Mesendoderm (in vitro differentiated cells): ENCODE results near the gene ACACA.
A peak's percentile ranks its signal among the peaks of the same experiment; 100 is the strongest.

ENCODE experiments used
- DNase-seq: peaks from one replicate; pipeline ENCODE4 v3.0.0; 2013
- H2AK5ac ChIP-seq: 2 replicates; pipeline ENCODE4 v1.6.1; 2013; ENCODE audit warnings: low read length, inconsistent platforms
- H2BK120ac ChIP-seq: 2 replicates; pipeline ENCODE4 v1.6.1; 2013; ENCODE audit warnings: low read depth, mild to moderate bottlenecking, low read length, moderate library complexity, mixed read lengths
- H2BK15ac ChIP-seq: replicated peaks from 2 replicates; pipeline ENCODE4 v1.6.1; 2013; ENCODE audit warnings: low read depth, mild to moderate bottlenecking, moderate library complexity
- H2BK5ac ChIP-seq: 2 replicates; pipeline ENCODE4 v1.6.1; 2013; ENCODE audit warnings: low read length, inconsistent platforms
- H3K18ac ChIP-seq: 2 replicates; pipeline ENCODE4 v1.6.1; 2013; ENCODE audit warnings: mild to moderate bottlenecking, low read length, mixed read lengths
- H3K23ac ChIP-seq: one replicate; pipeline ENCODE4 v1.6.1; 2013; ENCODE audit warnings: low read length
- H3K27ac ChIP-seq: 2 replicates; pipeline ENCODE4 v1.5.1; 2013; ENCODE audit warnings: low read depth, mild to moderate bottlenecking, inconsistent platforms, low read length, moderate library complexity
- H3K27me3 ChIP-seq: 2 replicates; pipeline ENCODE4 v1.6.1; 2013; ENCODE audit warnings: low read length, control low read depth, mild to moderate bottlenecking, inconsistent platforms; ENCODE audit not compliant: insufficient read depth, poor library complexity
- H3K36me3 ChIP-seq: 2 replicates; pipeline ENCODE4 v1.6.1; 2013; ENCODE audit warnings: low read length, inconsistent platforms; ENCODE audit not compliant: control insufficient read depth, insufficient read depth
- H3K4ac ChIP-seq: one replicate; pipeline ENCODE4 v1.6.1; 2013; ENCODE audit warnings: low read depth, mild to moderate bottlenecking, low read length, moderate library complexity
- H3K4me1 ChIP-seq: 2 replicates; pipeline ENCODE4 v1.6.1; 2013; ENCODE audit warnings: low read depth, low read length, inconsistent platforms; ENCODE audit not compliant: control insufficient read depth
- H3K4me2 ChIP-seq: 2 replicates; pipeline ENCODE4 v1.6.1; 2013; ENCODE audit warnings: low read length
- H3K4me3 ChIP-seq: 2 replicates; pipeline ENCODE4 v1.5.1; 2013; ENCODE audit warnings: mild to moderate bottlenecking, low read length
- H3K56ac ChIP-seq: one replicate; pipeline ENCODE4 v1.6.1; 2013; ENCODE audit warnings: low read length
- H3K79me1 ChIP-seq: 2 replicates; pipeline ENCODE4 v1.6.1; 2013; ENCODE audit warnings: low read length, inconsistent platforms
- H3K79me2 ChIP-seq: 2 replicates; pipeline ENCODE4 v1.6.1; 2013; ENCODE audit warnings: mild to moderate bottlenecking, low read length; ENCODE audit not compliant: control insufficient read depth, insufficient read depth
- H3K9ac ChIP-seq: 2 replicates; pipeline ENCODE4 v1.6.1; 2013; ENCODE audit warnings: low read length, inconsistent platforms
- H4K5ac ChIP-seq: one replicate; pipeline ENCODE4 v1.6.1; 2013; ENCODE audit warnings: low read length
- H4K8ac ChIP-seq: one replicate; pipeline ENCODE4 v1.6.1; 2013; ENCODE audit warnings: low read depth, mild to moderate bottlenecking, control low read depth, low read length, moderate library complexity
- WGBS: extraction: QIAGEN DNeasy Blood & Tissue Kit; methylation state at CpG from one replicate; pipeline ENCODE4 v1.1.7; 2013; ENCODE audit warnings: low lambda C conversion rate, missing lambda C conversion rate; ENCODE audit not compliant: insufficient coverage; ENCODE audit errors: extremely low coverage; 5-methylcytosine and 5-hydroxymethylcytosine counted together

Gene ACACA

GRCh38 chr17:37135576-37135975 lies 271.1 kb downstream of the ACACA start:
- Histone ChIP-seq H3K36me3 (no peaks in the 10 kb centered on the region), H3K4ac (no peak overlapping the region), H2BK15ac (no peak overlapping the region), H3K23ac (no peak overlapping the region), H4K8ac (peak overlapping the region; percentile 28), H4K5ac (no peak overlapping the region), H3K27me3 (no peaks in the 10 kb centered on the region), H3K27ac (no peak overlapping the region), H2BK5ac (no peak overlapping the region), H3K4me3 (no peak overlapping the region), H3K18ac (no peak overlapping the region), H3K4me1 (no peaks in the 10 kb centered on the region), H3K56ac (no peak overlapping the region), H3K9ac (no peak overlapping the region), H3K79me1 (no peaks in the 10 kb centered on the region), H2AK5ac (no peak overlapping the region), H2BK120ac (no peak overlapping the region), H3K79me2 (no peaks in the 10 kb centered on the region), H3K4me2 (no peak overlapping the region)
- DNase-seq: no peak
- WGBS: no CpG with 5 or more reads among the region's 2 CpGs

DNA sequence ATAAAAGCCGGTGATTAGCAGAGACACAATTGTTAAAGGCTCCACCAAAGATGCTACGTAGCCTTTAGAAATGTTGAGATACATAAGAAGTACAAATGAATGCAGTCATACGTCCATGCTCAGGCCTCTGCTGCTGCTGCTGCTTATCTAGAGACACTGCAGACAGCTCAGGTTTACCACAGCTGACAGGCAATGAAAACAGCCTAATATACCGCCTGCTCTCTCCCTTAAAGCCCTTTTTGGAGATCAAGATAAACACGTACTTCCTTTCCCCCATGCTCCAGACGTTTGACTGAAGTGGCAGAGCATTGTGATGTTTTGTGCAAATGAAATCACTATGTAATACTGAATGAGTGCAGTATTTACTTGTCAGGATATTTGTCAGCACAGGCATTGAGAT lies 272.6 kb downstream of the ACACA start:
- DNase-seq: no peak

DNA sequence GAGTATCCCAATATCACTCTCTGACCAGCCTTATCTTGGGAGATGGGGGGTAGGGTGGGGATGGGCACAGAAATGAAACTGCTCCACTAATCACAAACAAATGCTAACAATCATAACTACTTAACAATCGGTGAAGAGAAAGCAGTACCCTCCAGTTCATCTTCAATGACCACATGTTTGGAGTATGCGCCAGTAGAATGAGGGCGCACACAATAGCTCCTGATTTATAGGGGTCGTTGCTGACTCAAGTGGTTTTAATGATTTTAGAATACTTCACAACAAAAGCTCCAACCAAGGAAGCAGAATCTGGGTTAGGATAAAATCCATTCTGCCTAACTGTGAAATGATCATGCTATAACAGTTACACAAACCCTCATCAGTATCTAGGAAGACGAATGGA lies 273.5 kb downstream of the ACACA start:
- H3K4ac ChIP-seq: no peak overlapping the region
- H2BK5ac ChIP-seq: no peak overlapping the region
- H2AK5ac ChIP-seq: no peak overlapping the region
- no peak overlapping the region for H3K9ac ChIP-seq
- no peaks in the 10 kb centered on the region for H3K79me1 ChIP-seq
- DNase-seq: no peak
- H3K4me2 ChIP-seq: no peak overlapping the region
- no peak overlapping the region for H2BK120ac ChIP-seq
- H3K4me1 ChIP-seq: no peaks in the 10 kb centered on the region
- no peak overlapping the region for H3K23ac ChIP-seq
- no peak overlapping the region for H4K5ac ChIP-seq
- H4K8ac ChIP-seq: no peak overlapping the region
- H3K4me3 ChIP-seq: no peak overlapping the region
- no peaks in the 10 kb centered on the region for H3K27me3 ChIP-seq
- WGBS: no CpG with 5 or more reads among the region's 5 CpGs
- no peak overlapping the region for H3K56ac ChIP-seq
- no peak overlapping the region for H2BK15ac ChIP-seq
- peaks cover 2% of the 10 kb centered on the region for H3K36me3 ChIP-seq
- no peak overlapping the region for H3K18ac ChIP-seq
- no peaks in the 10 kb centered on the region for H3K79me2 ChIP-seq
- no peak overlapping the region for H3K27ac ChIP-seq

More for the DNA sequence above, 272.6 kb downstream of the ACACA start:
- Histone ChIP-seq H3K4me3 (no peak overlapping the region), H3K9ac (no peak overlapping the region), H3K27me3 (no peaks in the 10 kb centered on the region), H3K18ac (no peak overlapping the region), H3K27ac (no peak overlapping the region), H4K5ac (no peak overlapping the region), H3K79me1 (no peaks in the 10 kb centered on the region), H2BK120ac (no peak overlapping the region), H3K4me2 (no peak overlapping the region), H2BK5ac (no peak overlapping the region), H3K23ac (no peak overlapping the region), H3K56ac (no peak overlapping the region), H2BK15ac (no peak overlapping the region), H2AK5ac (no peak overlapping the region), H4K8ac (no peak overlapping the region), H3K4ac (no peak overlapping the region), H3K4me1 (no peaks in the 10 kb centered on the region), H3K79me2 (no peaks in the 10 kb centered on the region), H3K36me3 (peaks cover 2% of the 10 kb centered on the region)
- no CpG with 5 or more reads among the region's 6 CpGs for WGBS

- H4K5ac ChIP-seq: no peak overlapping the region
- no peak overlapping the region for H2BK5ac ChIP-seq
- no peaks in the 10 kb centered on the region for H3K79me1 ChIP-seq
- H3K4me1 ChIP-seq: no peaks in the 10 kb centered on the region
- WGBS: no CpG with 5 or more reads among the region's 16 CpGs
- no peak for DNase-seq
- H3K79me2 ChIP-seq: no peaks in the 10 kb centered on the region
- no peak overlapping the region for H2BK15ac ChIP-seq
- H3K4me3 ChIP-seq: no peak overlapping the region
- no peak overlapping the region for H3K9ac ChIP-seq
- no peak overlapping the region for H3K4me2 ChIP-seq
- H3K23ac ChIP-seq: no peak overlapping the region
- H3K27me3 ChIP-seq: no peaks in the 10 kb centered on the region
- no peak overlapping the region for H3K56ac ChIP-seq
- no peak overlapping the region for H3K4ac ChIP-seq
- H3K36me3 ChIP-seq: peaks cover 2% of the 10 kb centered on the region
- no peak overlapping the region for H2BK120ac ChIP-seq
- no peak overlapping the region for H3K18ac ChIP-seq
- H4K8ac ChIP-seq: no peak overlapping the region
- no peak overlapping the region for H3K27ac ChIP-seq
- H2AK5ac ChIP-seq: no peak overlapping the region
Measured at GRCh38 chr17:37131669-37132611, 274.7 kb downstream of the ACACA start.

DNA sequence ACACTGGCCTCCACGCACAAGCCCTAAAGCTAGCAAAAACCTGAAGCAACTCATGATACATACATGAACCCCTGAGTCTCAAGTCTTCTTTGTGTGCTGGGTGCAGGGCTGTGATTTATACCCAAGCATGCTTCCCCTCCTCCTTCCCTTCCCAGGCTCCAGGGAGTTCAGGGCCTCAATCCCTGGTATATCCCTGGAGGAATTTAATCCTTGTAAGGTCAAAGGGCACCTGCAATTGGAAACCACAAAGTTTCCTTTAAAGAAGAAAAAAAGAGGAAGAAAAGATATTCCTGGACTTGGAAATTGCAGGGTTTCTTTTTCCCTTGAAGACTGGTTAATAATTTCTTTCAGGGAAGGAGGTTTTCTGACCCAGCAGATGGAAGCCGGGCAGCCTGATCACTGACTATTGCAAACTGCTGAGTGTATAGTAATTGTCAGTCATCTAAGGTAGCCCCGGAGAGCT lies 275.6 kb downstream of the ACACA start:
- Histone ChIP-seq H3K18ac (no peak overlapping the region), H2BK15ac (no peak overlapping the region), H2AK5ac (no peak overlapping the region), H3K23ac (no peak overlapping the region), H3K4ac (no peak overlapping the region), H3K36me3 (peaks cover 2% of the 10 kb centered on the region), H3K79me1 (no peaks in the 10 kb centered on the region), H3K56ac (no peak overlapping the region), H3K9ac (no peak overlapping the region), H3K4me1 (no peaks in the 10 kb centered on the region), H4K8ac (no peak overlapping the region), H3K27me3 (no peaks in the 10 kb centered on the region), H3K27ac (no peak overlapping the region), H3K79me2 (no peaks in the 10 kb centered on the region), H4K5ac (no peak overlapping the region), H2BK5ac (no peak overlapping the region), H3K4me3 (no peak overlapping the region), H3K4me2 (no peak overlapping the region), H2BK120ac (no peak overlapping the region)
- no peak for DNase-seq
- no CpG with 5 or more reads among the region's 3 CpGs for WGBS
